ENCODE data around the gene ANKRD29. TPM values are rescaled to one million over a fixed set of nuclear protein-coding genes. Genes with fewer than 3 reads are reported as not detected.
"Not testable (repeated sequence)": the region's sequence is repeated elsewhere in the genome, so short reads cannot be mapped to it uniquely, and the experiment has no call there.

The ANKRD29 gene
- total and polyA plus RNA-seq, 8 donors = 23.1 to 75.5 (median 46.1) TPM

- Histone ChIP-seq H3K4me3 (no peak overlapping the region), H3K4me1 (peaks cover 26 to 81% of the 10 kb centered on the region in 2 donors), H3K36me3 (peaks cover 0 to 36% of the 10 kb centered on the region in 2 donors), H3K27ac (peak overlapping the region; percentile 8 to 22), H3K9me3 (no peaks in the 10 kb centered on the region), H3K27me3 (no peaks in the 10 kb centered on the region)
- TF ChIP-seq CTCF (IDR thresholded peaks at IDR 0.05) = no peak
- DNase-seq = peak in 1 of 4 donors; percentile 23
- intact Hi-C loops (cut with DNase I) = no loop called here
- peak; percentile 51 for ATAC-seq
These were observed 83.6 kb downstream of the ANKRD29 start for GRCh38 chr18:23578891-23579653.

GRCh38 chr18:23578067-23578701 is 84.5 kb downstream of the ANKRD29 start:
- ATAC-seq (no peak), DNase-seq (no peak)
- no peak for TF ChIP-seq CTCF (IDR thresholded peaks at IDR 0.05)
- Histone ChIP-seq H3K9me3 (no peaks in the 10 kb centered on the region), H3K36me3 (peaks cover 0 to 37% of the 10 kb centered on the region in 2 donors), H3K27me3 (no peaks in the 10 kb centered on the region), H3K4me3 (no peak overlapping the region), H3K4me1 (peaks cover 21 to 81% of the 10 kb centered on the region in 2 donors), H3K27ac (no peak overlapping the region)
- intact Hi-C loops (cut with DNase I) = no loop called here

GRCh38 chr18:23577521-23577920 is 85.2 kb downstream of the ANKRD29 start:
- ATAC-seq; H3K27me3 ChIP-seq; H3K27ac ChIP-seq; H3K9me3 ChIP-seq; H3K4me3 ChIP-seq; DNase-seq; intact Hi-C loops (cut with DNase I): not testable (repeated sequence)
- H3K36me3 ChIP-seq = peaks cover 0 to 41% of the 10 kb centered on the region in 2 donors
- H3K4me1 ChIP-seq = peaks cover 21 to 80% of the 10 kb centered on the region in 2 donors

GRCh38 chr18:23575309-23575651 is 87.4 kb downstream of the ANKRD29 start:
- TF ChIP-seq CTCF (IDR thresholded peaks at IDR 0.05) = no peak
- H3K4me1 ChIP-seq = peaks cover 12 to 57% of the 10 kb centered on the region in 2 donors
- intact Hi-C loops (cut with DNase I) = no loop called here

GRCh38 chr18:23574611-23575308 is 88.0 kb downstream of the ANKRD29 start:
- Histone ChIP-seq H3K4me3 (no peak overlapping the region), H3K36me3 (peaks cover 0 to 61% of the 10 kb centered on the region in 2 donors), H3K4me1 (peaks cover 12 to 52% of the 10 kb centered on the region in 2 donors), H3K9me3 (no peaks in the 10 kb centered on the region), H3K27ac (peak overlapping the region; percentile 76 to 85), H3K27me3 (no peaks in the 10 kb centered on the region)
- intact Hi-C loops (cut with DNase I) = no loop called here
- DNase-seq = no peak
- TF ChIP-seq CTCF (IDR thresholded peaks at IDR 0.05) = no peak
- no peak for ATAC-seq

More at GRCh38 chr18:23575309-23575651, 87.4 kb downstream of the ANKRD29 start:
- H3K27me3 ChIP-seq = no peaks in the 10 kb centered on the region
- no peaks in the 10 kb centered on the region for H3K9me3 ChIP-seq
- H3K36me3 ChIP-seq = peaks cover 0 to 59% of the 10 kb centered on the region in 2 donors
- peak in 1 of 4 donors; percentile 48 for DNase-seq
- no peak overlapping the region for H3K4me3 ChIP-seq
- peak; percentile 52 for ATAC-seq
- H3K27ac ChIP-seq = peak overlapping the region; percentile 76 to 85

Measured in left lung (tissue), 10 donors.